Measurements from ENCODE around the gene ALPL. TPM values are rescaled to one million over a fixed set of nuclear protein-coding genes. Genes with fewer than 3 reads are reported as not detected.

ALPL gene
- total and polyA plus RNA-seq, 9 of the 15 experiments (the other 6 are each of a cell fraction or from before 2014, with no cell fraction given), result 0.04 to 0.38 (median 0.18) TPM; not detected in 4

- TF ChIP-seq CREM (IDR thresholded peaks at IDR 0.05; ENCODE audit: low read depth), result peak; percentile 93
- no peak for TF ChIP-seq PPARD (CRISPR knock-in tag; IDR thresholded peaks at IDR 0.05)
- TF ChIP-seq PTBP1 (IDR thresholded peaks at IDR 0.05; ENCODE audit: low read depth, low read length), result no peak
- TF ChIP-seq ZNF764 (CRISPR knock-in tag; IDR thresholded peaks at IDR 0.05; ENCODE audit: low read depth), result no peak
- 0 out of 2 replicates have a peak, but pooled peaks have one; percentile 44 for TF ChIP-seq ZBTB2 (IDR thresholded peaks at IDR 0.05)
- TF ChIP-seq SPI1 (IDR thresholded peaks at IDR 0.05; ENCODE audit: borderline replicate concordance, low read depth, low read length), result no peak
- no peak for TF ChIP-seq KLF13 (tag; IDR thresholded peaks at IDR 0.05; ENCODE audit: borderline replicate concordance, low read depth)
- TF ChIP-seq RREB1 (CRISPR knock-in tag; IDR thresholded peaks at IDR 0.05), result no peak
- no peak for TF ChIP-seq CHCHD3 (CRISPR knock-in tag; IDR thresholded peaks at IDR 0.05)
- no peak for TF ChIP-seq TRIM28 (IDR thresholded peaks at IDR 0.05)
- no peak for TF ChIP-seq FOXK2 (conservative IDR thresholded peaks at IDR 0.05 in 1 of 2, IDR thresholded peaks at IDR 0.05 in 1 of 2; ENCODE audit: low read depth in 2 of 2)
- TF ChIP-seq GTF2F1 (IDR thresholded peaks at IDR 0.05; ENCODE audit: low read depth, low read length), result no peak
- TF ChIP-seq CC2D1A (IDR thresholded peaks at IDR 0.05), result no peak
- TF ChIP-seq STAT5B (CRISPR knock-in tag; IDR thresholded peaks at IDR 0.05), result no peak
- no peak for TF ChIP-seq RBM25 (IDR thresholded peaks at IDR 0.05; ENCODE audit: low read depth, low read length, severe bottlenecking)
- TF ChIP-seq RBFOX2 (IDR thresholded peaks at IDR 0.05; ENCODE audit: low read depth, low read length), result peak; percentile 39; the same call in 1 of the 2 replicates
- TF ChIP-seq ZBTB12 (CRISPR knock-in tag; IDR thresholded peaks at IDR 0.05), result peak; percentile 41; the same call in 1 of the 2 replicates
- TF ChIP-seq CEBPB (tag; IDR thresholded peaks at IDR 0.05), result no peak
- TF ChIP-seq ZNF263 (CRISPR knock-in tag; IDR thresholded peaks at IDR 0.05; ENCODE audit: borderline replicate concordance), result no peak
Measured at GRCh38 chr1:21613072-21613867, 104.0 kb downstream of the ALPL start (continued).
